A549 (cell line): ENCODE data around the gene NFASC. TPM values are rescaled to one million over a fixed set of nuclear protein-coding genes. Genes with fewer than 3 reads are reported as not detected.

ENCODE experiments used
- ATAC-seq, 2 experiments: fragments of 200-7000 bp in 1 of 2; fragments of >200 bp in 1 of 2; cut with Nextera tagmentation in 1 of 2; cut with Tn5 transposase in 1 of 2; 3 replicates each; pipeline versions ENCODE4 v1.8.0 to v1.9.1; 2018 to 2020; ENCODE audit warnings: mild to moderate bottlenecking in 1 of 2, moderate library complexity in 1 of 2
- CTCF ChIA-PET: fragments of 300-600 bp; sonication (Branson Sonifier 250); formaldehyde crosslinking; extraction: SDS; loops from one replicate; lab custom pipeline; 2021; ENCODE audit warnings: antibody characterized with exemption, inconsistent platforms; lab: Yijun Ruan, JAX
- POLR2A ChIA-PET: fragments of 350-600 bp; formaldehyde crosslinking; extraction: SDS; loops from one replicate; lab custom pipeline; 2021; ENCODE audit warnings: antibody characterized with exemption, inconsistent platforms; lab: Yijun Ruan, JAX
- DNase-seq, 2 experiments: peaks; one replicate each; pipeline versions ENCODE4 v3.0.0 to v3.0.0-alpha.2; 2011 to 2016; ENCODE audit warnings: low read depth in 1 of 2, low spot score in 1 of 2
- FAIRE-seq: peaks from 2 replicates; lab custom pipeline; 2011; peaks lifted over from hg19 to GRCh38; lab: Jason Lieb, UNC
- H3K27ac ChIP-seq, 2 experiments: fragments of >200 bp; sonication (Bioruptor Twin); formaldehyde crosslinking; 3 replicates each; pipeline ENCODE4 v1.5.1; 2016 to 2017
- H3K4me1 ChIP-seq: fragments of >200 bp; sonication (Bioruptor Twin); formaldehyde crosslinking; 3 replicates; pipeline ENCODE4 v1.6.1; 2016
- H3K4me2 ChIP-seq: fragments of >200 bp; sonication (Bioruptor Twin); formaldehyde crosslinking; 3 replicates; pipeline ENCODE4 v1.6.1; 2016
- H3K4me3 ChIP-seq: fragments of >200 bp; sonication (Bioruptor Twin); formaldehyde crosslinking; 3 replicates; pipeline ENCODE4 v1.5.1; 2016
- H3K9me3 ChIP-seq: fragments of >200 bp; sonication (Bioruptor Twin); formaldehyde crosslinking; 3 replicates; pipeline ENCODE4 v1.6.1; 2016
- CEBPB ChIP-seq, 2 experiments: fragments of >200 bp in 1 of 2; sonication (Bioruptor Twin) in 1 of 2; formaldehyde crosslinking in 1 of 2; IDR thresholded peaks; 2 replicates each; pipeline ENCODE4 v1.6.1; 2012 to 2016
- CHD4 ChIP-seq: fragments of 200-600 bp; sonication (generic); IDR thresholded peaks from 2 replicates; pipeline ENCODE4 v1.6.1; 2016; ENCODE audit warnings: antibody characterized with exemption, mild to moderate bottlenecking, borderline replicate concordance
- CTCF ChIP-seq: fragments of >200 bp; sonication (Bioruptor Twin); formaldehyde crosslinking; IDR thresholded peaks from 3 replicates; pipeline ENCODE4 v1.5.1; 2016
- EHF ChIP-seq: fragments of 250-450 bp; sonication (Bioruptor Pico); IDR thresholded peaks from 2 replicates; pipeline ENCODE4 v1.5.0; 2020; ENCODE audit warnings: mild to moderate bottlenecking
- ESRRA ChIP-seq: fragments of 150-350 bp; IDR thresholded peaks from 2 replicates; pipeline ENCODE4 v1.6.1; 2014; ENCODE audit warnings: mild to moderate bottlenecking, low read length, borderline replicate concordance
- FOSL2 ChIP-seq, 2 experiments: fragments of 450-650 bp in 1 of 2; fragments of >200 bp in 1 of 2; sonication (Bioruptor Twin) in 1 of 2; formaldehyde crosslinking; IDR thresholded peaks; 2 replicates each; pipeline versions ENCODE4 v1.5.0 to v1.6.1; 2016 to 2020; ENCODE audit warnings: mild to moderate bottlenecking in 1 of 2, moderate library complexity in 1 of 2
- HDAC2 ChIP-seq: fragments of 200-600 bp; sonication (generic); IDR thresholded peaks from 2 replicates; pipeline ENCODE4 v1.6.1; 2016
- HMGXB4 ChIP-seq: fragments of 250-450 bp; sonication (Bioruptor Pico); IDR thresholded peaks from 2 replicates; pipeline ENCODE4 v1.5.0; 2021; ENCODE audit warnings: mild to moderate bottlenecking, moderate library complexity, borderline replicate concordance
- HOXA7 ChIP-seq: fragments of 250-450 bp; sonication (Bioruptor Pico); IDR thresholded peaks from 2 replicates; pipeline ENCODE4 v1.5.0; 2020; ENCODE audit warnings: mild to moderate bottlenecking, moderate library complexity
- HOXB13 ChIP-seq: fragments of 250-450 bp; sonication (Bioruptor Pico); IDR thresholded peaks from 2 replicates; pipeline ENCODE4 v1.5.0; 2020; ENCODE audit warnings: low read depth, mild to moderate bottlenecking, moderate library complexity
- HOXB5 ChIP-seq: fragments of 250-450 bp; sonication (Bioruptor Pico); IDR thresholded peaks from 2 replicates; pipeline ENCODE4 v1.5.0; 2020; ENCODE audit warnings: mild to moderate bottlenecking, moderate library complexity
- KDM5A ChIP-seq: fragments of 200-600 bp; sonication (generic); IDR thresholded peaks from 2 replicates; pipeline ENCODE4 v1.6.1; 2016; ENCODE audit warnings: antibody characterized with exemption, mild to moderate bottlenecking
- PHF8 ChIP-seq: fragments of 200-600 bp; sonication (generic); IDR thresholded peaks from 2 replicates; pipeline ENCODE4 v1.6.1; 2016; ENCODE audit warnings: low read depth, mild to moderate bottlenecking, antibody characterized with exemption, moderate library complexity, borderline replicate concordance
- RNF2 ChIP-seq: fragments of 200-600 bp; sonication (generic); IDR thresholded peaks from 2 replicates; pipeline ENCODE4 v1.6.1; 2016; ENCODE audit warnings: low read depth, mild to moderate bottlenecking, antibody characterized with exemption, moderate library complexity, borderline replicate concordance
- SMC3 ChIP-seq: fragments of >200 bp; sonication (Bioruptor Twin); formaldehyde crosslinking; IDR thresholded peaks from 3 replicates; pipeline ENCODE4 v1.6.1; 2018; ENCODE audit warnings: inconsistent platforms
- SREBF2 ChIP-seq: fragments of 450-650 bp; IDR thresholded peaks from 2 replicates; pipeline ENCODE4 v1.6.1; 2014; ENCODE audit warnings: mild to moderate bottlenecking, moderate library complexity
- TFCP2L1 ChIP-seq: fragments of 250-450 bp; sonication (Bioruptor Pico); IDR thresholded peaks from 2 replicates; pipeline ENCODE4 v1.5.0; 2021; ENCODE audit warnings: mild to moderate bottlenecking
- TP53 ChIP-seq: fragments of 250-450 bp; sonication (Bioruptor Pico); IDR thresholded peaks from 2 replicates; pipeline ENCODE4 v1.5.0; 2021; ENCODE audit warnings: mild to moderate bottlenecking, moderate library complexity
- ZNF302 ChIP-seq: fragments of 250-450 bp; sonication (Bioruptor Pico); IDR thresholded peaks from 2 replicates; pipeline ENCODE4 v1.9.0; 2021; ENCODE audit warnings: inconsistent platforms, mild to moderate bottlenecking, moderate library complexity
- WGBS: methylation state at CpG from one replicate; pipeline ENCODE4 v1.1.6; 2017; ENCODE audit errors: missing lambda C conversion rate; 5-methylcytosine and 5-hydroxymethylcytosine counted together
- polyA plus RNA-seq, 4 experiments: library from polyadenylated mRNA; depleted of rRNA in 3 of 4; stranded (reverse); fragments of >200 nt; fragmentation: RNase III in 1 of 4; extraction: RNeasy Plus Mini Kit Qiagen cat#74134 plus additional on column Dnase treatment in 1 of 4; gene quantifications; 2 replicates in 3 of 4; 3 replicates in 1 of 4; pipeline ENCODE4 v1.2.3, GENCODE V29; 2011 to 2017
- TF ChIP-seq, protein P1 (sequence below): IDR thresholded peaks from 2 replicates; pipeline ENCODE4 v1.6.1; 2012
- TF ChIP-seq, protein P2 (sequence below): fragments of 150-350 bp; IDR thresholded peaks from 2 replicates; pipeline ENCODE4 v1.6.1; 2014; ENCODE audit warnings: low read depth, mild to moderate bottlenecking, low read length
- TF ChIP-seq, protein P3 (sequence below): IDR thresholded peaks from 2 replicates; pipeline ENCODE4 v1.6.1; 2012; ENCODE audit warnings: low read depth, borderline replicate concordance
- TF ChIP-seq, protein P4 (sequence below): fragments of 250-450 bp; sonication (Bioruptor Pico); IDR thresholded peaks from 2 replicates; pipeline ENCODE4 v1.5.0; 2020; ENCODE audit warnings: low read depth, mild to moderate bottlenecking, moderate library complexity

Gene NFASC
- polyA plus RNA-seq, 2 of the 4 experiments (the other 2 are of a cell fraction): 0.27 to 0.39 TPM

DNA sequence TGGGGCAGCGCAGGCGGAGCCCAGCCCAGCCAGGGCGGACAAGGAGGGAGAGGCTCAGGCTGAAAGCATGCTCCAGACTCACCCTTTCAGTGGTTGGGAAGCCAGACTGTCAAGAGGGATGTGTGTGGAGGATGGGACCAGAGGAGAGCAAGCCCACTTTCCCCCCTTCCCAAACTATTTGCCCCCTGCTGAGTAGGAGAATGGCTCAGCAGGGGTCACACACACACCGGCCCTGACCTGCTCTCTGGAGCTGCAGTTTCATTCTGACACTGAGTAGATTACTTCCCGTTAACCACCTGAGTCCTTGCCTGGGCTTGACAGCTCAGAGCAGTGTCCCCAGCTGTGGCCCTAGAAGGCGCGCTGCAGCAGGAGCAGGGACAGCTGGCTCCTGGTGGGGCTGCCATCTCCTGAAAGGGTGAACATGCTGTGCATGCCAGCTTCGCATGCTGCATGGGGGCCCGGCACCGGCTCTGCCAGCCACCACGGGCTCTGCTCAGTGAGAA is 120.7 kb downstream of the NFASC start:
- ATAC-seq (peak in 1 of 2 experiments; percentile 6; a peak in 1 of 6 replicates), DNase-seq (no peak), FAIRE-seq (no peak)
- ChIA-PET POLR2A (no interaction called here), CTCF (interaction anchor here (0.9 to 10.0 kb wide), 4 partner anchors 9 to 265 kb away, joined by 4 to 220 read pairs (median 78); no protein-coding TSS in a partner anchor)
- Histone ChIP-seq H3K4me1 (no peaks in the 10 kb centered on the region), H3K4me2 (no peak overlapping the region), H3K4me3 (no peak overlapping the region), H3K27ac (no peak overlapping the region), H3K9me3 (no peaks in the 10 kb centered on the region)
- 47% methylated on average over 7 of the region's 11 CpGs for WGBS
- no peak for TF ChIP-seq EHF (CRISPR knock-in tag)
- TF ChIP-seq ESRRA: no peak
- TF ChIP-seq, protein P1, sequence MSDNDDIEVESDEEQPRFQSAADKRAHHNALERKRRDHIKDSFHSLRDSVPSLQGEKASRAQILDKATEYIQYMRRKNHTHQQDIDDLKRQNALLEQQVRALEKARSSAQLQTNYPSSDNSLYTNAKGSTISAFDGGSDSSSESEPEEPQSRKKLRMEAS: no peak
- TF ChIP-seq CHD4: no peak

DNA sequence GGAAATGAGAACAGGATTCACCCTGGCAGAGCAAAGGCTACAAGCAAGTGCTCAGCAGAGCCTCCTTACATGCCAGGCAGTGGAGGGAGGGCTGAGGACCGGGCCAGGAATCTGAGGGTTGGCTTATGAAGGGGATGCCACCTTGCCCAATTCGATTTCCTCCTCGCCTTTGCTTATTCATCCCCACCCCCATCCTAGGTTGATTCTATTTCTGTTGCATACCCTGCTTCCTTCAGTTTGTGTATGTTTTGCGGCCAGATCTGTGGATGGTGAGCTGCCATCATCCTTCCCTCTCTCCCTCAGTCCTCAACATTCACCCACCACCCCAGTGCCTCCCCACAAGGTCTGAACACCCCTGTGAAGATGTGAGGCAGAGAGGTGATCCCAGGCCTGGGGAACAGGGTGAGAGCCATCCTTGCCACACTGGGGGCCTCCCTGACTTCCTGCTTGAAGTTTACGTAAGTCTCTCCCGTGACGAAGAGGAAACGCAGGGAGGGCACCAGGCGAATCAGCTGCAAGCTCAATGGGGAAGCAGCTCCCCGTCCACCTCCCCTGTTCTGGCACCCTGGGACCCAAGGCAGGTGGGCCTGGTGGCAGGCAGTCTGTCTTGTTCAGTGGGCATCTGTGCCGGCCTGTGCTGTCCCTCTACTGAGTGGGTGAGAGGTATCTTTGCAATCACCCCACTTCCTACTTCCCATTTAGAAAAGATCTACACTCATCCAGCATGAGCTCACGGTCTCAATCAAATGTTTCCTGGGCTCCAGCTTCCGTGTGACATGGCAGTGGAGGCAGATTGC is 121.7 kb downstream of the NFASC start:
- H3K9me3 ChIP-seq: no peaks in the 10 kb centered on the region
- WGBS: 63% methylated on average over 13 of the region's 13 CpGs
- no peak for ATAC-seq
- no peak overlapping the region for H3K4me2 ChIP-seq
- ChIA-PET POLR2A (no interaction called here), CTCF (interaction anchor here (0.6 to 10.0 kb wide), 8 partner anchors 12 to 493 kb away, joined by 3 to 220 read pairs (median 3); no protein-coding TSS in a partner anchor)
- FAIRE-seq: no peak
- H3K4me1 ChIP-seq: no peaks in the 10 kb centered on the region
- DNase-seq: no peak
- H3K27ac ChIP-seq: no peak overlapping the region
- no peak for TF ChIP-seq KDM5A
- no peak for TF ChIP-seq FOSL2 (IDR thresholded peaks at IDR 0.05)
- TF ChIP-seq FOSL2 (CRISPR knock-in tag; IDR thresholded peaks at IDR 0.05): no peak
- no peak for TF ChIP-seq TP53 (CRISPR knock-in tag)
- TF ChIP-seq, protein P2, sequence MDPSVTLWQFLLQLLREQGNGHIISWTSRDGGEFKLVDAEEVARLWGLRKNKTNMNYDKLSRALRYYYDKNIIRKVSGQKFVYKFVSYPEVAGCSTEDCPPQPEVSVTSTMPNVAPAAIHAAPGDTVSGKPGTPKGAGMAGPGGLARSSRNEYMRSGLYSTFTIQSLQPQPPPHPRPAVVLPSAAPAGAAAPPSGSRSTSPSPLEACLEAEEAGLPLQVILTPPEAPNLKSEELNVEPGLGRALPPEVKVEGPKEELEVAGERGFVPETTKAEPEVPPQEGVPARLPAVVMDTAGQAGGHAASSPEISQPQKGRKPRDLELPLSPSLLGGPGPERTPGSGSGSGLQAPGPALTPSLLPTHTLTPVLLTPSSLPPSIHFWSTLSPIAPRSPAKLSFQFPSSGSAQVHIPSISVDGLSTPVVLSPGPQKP: no peak
- no peak for TF ChIP-seq SMC3
- no peak for TF ChIP-seq CTCF
- TF ChIP-seq PHF8: no peak
- TF ChIP-seq, protein P1: no peak
- TF ChIP-seq HOXB13 (CRISPR knock-in tag): no peak
- TF ChIP-seq ZNF302 (CRISPR knock-in tag): no peak
- TF ChIP-seq, protein P3, sequence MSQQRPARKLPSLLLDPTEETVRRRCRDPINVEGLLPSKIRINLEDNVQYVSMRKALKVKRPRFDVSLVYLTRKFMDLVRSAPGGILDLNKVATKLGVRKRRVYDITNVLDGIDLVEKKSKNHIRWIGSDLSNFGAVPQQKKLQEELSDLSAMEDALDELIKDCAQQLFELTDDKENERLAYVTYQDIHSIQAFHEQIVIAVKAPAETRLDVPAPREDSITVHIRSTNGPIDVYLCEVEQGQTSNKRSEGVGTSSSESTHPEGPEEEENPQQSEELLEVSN: no peak
- no peak for TF ChIP-seq HOXB5 (CRISPR knock-in tag)
- no peak overlapping the region for H3K4me3 ChIP-seq

DNA sequence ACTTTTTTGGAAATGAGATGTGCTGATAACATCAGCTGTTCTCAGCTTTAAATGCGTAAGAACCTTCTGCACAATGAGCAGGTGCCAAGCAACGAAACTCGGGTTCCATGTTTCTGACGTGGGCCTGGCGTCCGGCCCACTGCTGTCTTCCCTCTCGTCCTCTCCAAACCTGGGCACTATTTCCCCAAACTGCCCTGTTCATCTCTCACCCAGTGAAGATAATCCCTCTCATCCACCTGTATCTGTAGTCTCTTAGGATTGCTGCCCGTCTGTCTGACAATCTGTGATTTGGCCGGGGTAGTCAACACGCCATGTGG is 122.3 kb downstream of the NFASC start:
- ChIA-PET POLR2A (no interaction called here), CTCF (interaction anchor here (1.0 to 10.0 kb wide), 8 partner anchors 11 to 492 kb away, joined by 3 to 220 read pairs (median 4); no protein-coding TSS in a partner anchor)
- TF ChIP-seq CEBPB (IDR thresholded peaks at IDR 0.05) (no peak), RNF2 (no peak), HOXA7 (CRISPR knock-in tag) (no peak), HMGXB4 (CRISPR knock-in tag) (no peak), TFCP2L1 (CRISPR knock-in tag) (no peak), HDAC2 (no peak), CHD4 (no peak), SMC3 (no peak), SREBF2 (no peak)
- TF ChIP-seq, protein P4, sequence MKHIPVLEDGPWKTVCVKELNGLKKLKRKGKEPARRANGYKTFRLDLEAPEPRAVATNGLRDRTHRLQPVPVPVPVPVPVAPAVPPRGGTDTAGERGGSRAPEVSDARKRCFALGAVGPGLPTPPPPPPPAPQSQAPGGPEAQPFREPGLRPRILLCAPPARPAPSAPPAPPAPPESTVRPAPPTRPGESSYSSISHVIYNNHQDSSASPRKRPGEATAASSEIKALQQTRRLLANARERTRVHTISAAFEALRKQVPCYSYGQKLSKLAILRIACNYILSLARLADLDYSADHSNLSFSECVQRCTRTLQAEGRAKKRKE (CRISPR knock-in tag): no peak
- TF ChIP-seq, protein P1: no peak

More for the DNA sequence above, 122.3 kb downstream of the NFASC start:
- Histone ChIP-seq H3K27ac (no peak overlapping the region), H3K4me3 (no peak overlapping the region), H3K9me3 (no peaks in the 10 kb centered on the region), H3K4me2 (no peak overlapping the region), H3K4me1 (no peaks in the 10 kb centered on the region)
- 85% methylated on average over 10 of the region's 10 CpGs for WGBS
- no peak for DNase-seq
- FAIRE-seq: no peak
- no peak for ATAC-seq
